Kidney epithelial cell (primary cell): ENCODE measurements around the gene NFASC. TPM values are rescaled to one million over a fixed set of nuclear protein-coding genes. Genes with fewer than 3 reads are reported as not detected.

Experiments
- DNase-seq: peaks from one replicate; pipeline ENCODE4 v3.0.0-alpha.2; 2010; ENCODE audit warnings: low read depth
- H3K27me3 ChIP-seq: 2 replicates; pipeline ENCODE4 v1.6.0; 2011; ENCODE audit warnings: low read length; ENCODE audit not compliant: control insufficient read depth, insufficient read depth
- H3K36me3 ChIP-seq: 2 replicates; pipeline ENCODE4 v1.5.1; 2011; ENCODE audit warnings: low read length; ENCODE audit not compliant: control insufficient read depth, insufficient read depth
- H3K4me3 ChIP-seq: 2 replicates; pipeline ENCODE4 v1.5.1; 2011; ENCODE audit warnings: low read depth, mild to moderate bottlenecking, control low read depth, low read length
- total RNA-seq: library from RNA; depleted of rRNA; stranded (reverse); fragments of >200 nt; gene quantifications from 2 replicates; pipeline ENCODE4 v1.2.3, GENCODE V29; 2015
- TF ChIP-seq, protein P1 (sequence below): IDR thresholded peaks from 2 replicates; pipeline ENCODE4 v1.5.1; 2011; ENCODE audit warnings: mild to moderate bottlenecking, moderate library complexity, low read length, control low read depth, inconsistent platforms; ENCODE audit not compliant: insufficient read depth, poor library complexity, severe bottlenecking

The NFASC gene
- total RNA-seq, 1 donor from 2014 or later = 1.2 TPM

DNA sequence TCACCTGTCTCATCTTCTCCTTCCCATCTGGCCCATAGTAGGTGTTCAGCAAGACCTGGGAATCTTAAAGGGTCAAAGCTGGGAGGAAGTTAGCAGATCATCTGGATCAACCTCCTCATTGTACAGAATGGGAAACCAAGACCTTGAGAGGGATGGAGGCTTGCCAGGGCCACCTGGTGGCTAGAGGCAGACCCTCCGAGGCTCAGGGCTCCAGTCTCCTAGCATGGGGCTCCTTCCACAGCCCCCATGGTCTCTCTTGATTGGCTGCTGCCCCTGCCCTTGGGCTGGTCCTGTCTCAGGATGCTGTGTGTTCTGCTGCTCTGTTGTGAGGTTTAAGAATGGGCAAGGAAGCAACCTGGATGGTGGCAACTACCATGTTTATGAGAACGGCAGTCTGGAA is 103.7 kb downstream of the NFASC start:
- no peak for DNase-seq
- TF ChIP-seq, protein P1, sequence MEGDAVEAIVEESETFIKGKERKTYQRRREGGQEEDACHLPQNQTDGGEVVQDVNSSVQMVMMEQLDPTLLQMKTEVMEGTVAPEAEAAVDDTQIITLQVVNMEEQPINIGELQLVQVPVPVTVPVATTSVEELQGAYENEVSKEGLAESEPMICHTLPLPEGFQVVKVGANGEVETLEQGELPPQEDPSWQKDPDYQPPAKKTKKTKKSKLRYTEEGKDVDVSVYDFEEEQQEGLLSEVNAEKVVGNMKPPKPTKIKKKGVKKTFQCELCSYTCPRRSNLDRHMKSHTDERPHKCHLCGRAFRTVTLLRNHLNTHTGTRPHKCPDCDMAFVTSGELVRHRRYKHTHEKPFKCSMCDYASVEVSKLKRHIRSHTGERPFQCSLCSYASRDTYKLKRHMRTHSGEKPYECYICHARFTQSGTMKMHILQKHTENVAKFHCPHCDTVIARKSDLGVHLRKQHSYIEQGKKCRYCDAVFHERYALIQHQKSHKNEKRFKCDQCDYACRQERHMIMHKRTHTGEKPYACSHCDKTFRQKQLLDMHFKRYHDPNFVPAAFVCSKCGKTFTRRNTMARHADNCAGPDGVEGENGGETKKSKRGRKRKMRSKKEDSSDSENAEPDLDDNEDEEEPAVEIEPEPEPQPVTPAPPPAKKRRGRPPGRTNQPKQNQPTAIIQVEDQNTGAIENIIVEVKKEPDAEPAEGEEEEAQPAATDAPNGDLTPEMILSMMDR = no peak

DNA sequence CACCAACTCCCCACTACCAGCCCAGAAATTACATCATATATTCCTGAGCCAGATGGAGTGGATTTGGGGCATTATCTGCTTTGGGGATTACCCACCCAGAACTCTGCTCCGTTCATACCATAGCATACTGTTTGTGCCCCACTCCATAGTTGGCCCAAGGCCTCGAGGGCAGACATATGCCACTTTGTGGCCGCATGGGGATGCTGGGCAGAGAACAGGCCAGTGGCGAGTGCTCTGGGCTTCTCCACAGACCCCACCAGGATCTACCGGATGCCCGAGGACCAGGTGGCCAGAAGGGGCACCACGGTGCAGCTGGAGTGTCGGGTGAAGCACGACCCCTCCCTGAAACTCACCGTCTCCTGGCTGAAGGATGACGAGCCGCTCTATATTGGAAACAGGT is 104.4 kb downstream of the NFASC start:
- H3K27me3 ChIP-seq = peaks cover 20% of the 10 kb centered on the region
- H3K4me3 ChIP-seq = no peak overlapping the region
- no peak for DNase-seq
- no peaks in the 10 kb centered on the region for H3K36me3 ChIP-seq
- TF ChIP-seq, protein P1 = no peak

More for the DNA sequence above, 103.7 kb downstream of the NFASC start:
- Histone ChIP-seq H3K27me3 (peaks cover 20% of the 10 kb centered on the region), H3K4me3 (no peak overlapping the region), H3K36me3 (no peaks in the 10 kb centered on the region)

DNA sequence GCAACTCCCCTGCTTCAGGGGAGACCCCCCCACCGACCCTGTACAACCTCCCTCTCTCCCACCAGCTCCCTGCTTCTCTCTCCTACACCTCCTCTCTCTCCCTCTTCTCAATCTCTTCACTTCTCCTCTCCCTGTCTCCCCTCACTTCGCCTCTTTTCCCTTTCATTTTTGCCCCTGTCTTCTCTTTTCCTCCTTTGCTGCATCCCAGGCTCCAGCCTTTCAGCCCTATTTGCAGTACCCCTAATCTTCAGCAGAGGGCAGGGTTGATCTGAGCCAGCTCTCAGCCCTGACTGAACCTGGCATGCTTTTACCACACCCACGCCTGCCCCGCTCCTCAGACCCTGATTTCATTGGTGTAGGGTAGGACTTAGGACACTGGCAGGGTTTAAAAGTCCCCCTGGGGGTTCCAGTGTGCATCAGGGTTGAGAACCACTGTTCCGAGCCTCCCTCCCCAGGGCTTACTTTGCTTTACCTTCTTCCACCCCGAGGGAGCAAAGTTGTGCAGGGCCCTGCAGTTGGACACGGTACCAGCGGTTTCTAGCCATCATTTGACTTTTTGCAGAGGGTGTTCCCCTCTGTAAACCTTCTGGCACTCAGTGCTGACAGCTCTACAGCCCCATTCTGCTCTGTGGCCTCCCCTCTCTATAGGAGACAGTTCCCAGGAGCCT is 105.0 kb downstream of the NFASC start:
- no peak overlapping the region for H3K4me3 ChIP-seq
- H3K27me3 ChIP-seq = peaks cover 20% of the 10 kb centered on the region
- no peaks in the 10 kb centered on the region for H3K36me3 ChIP-seq
- TF ChIP-seq, protein P1 = peak; percentile 90
- DNase-seq = no peak

DNA sequence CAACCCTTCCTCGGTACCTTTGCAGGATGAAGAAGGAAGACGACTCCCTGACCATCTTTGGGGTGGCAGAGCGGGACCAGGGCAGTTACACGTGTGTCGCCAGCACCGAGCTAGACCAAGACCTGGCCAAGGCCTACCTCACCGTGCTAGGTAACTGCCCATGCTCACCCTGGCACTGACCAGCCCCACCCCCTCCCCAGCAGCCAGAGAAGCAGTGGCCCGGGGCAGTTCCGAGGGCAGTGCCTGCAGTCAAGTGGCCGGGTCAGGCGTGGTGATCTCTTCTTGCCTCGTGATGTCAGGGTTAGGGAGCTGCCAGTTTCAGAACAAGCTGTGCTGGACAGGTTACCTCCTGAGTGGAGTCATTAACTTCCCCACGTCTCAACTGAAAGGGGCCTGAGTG is 106.0 kb downstream of the NFASC start:
- TF ChIP-seq, protein P1 = no peak
- Histone ChIP-seq H3K36me3 (no peaks in the 10 kb centered on the region), H3K27me3 (peaks cover 20% of the 10 kb centered on the region), H3K4me3 (no peak overlapping the region)
- no peak for DNase-seq

DNA sequence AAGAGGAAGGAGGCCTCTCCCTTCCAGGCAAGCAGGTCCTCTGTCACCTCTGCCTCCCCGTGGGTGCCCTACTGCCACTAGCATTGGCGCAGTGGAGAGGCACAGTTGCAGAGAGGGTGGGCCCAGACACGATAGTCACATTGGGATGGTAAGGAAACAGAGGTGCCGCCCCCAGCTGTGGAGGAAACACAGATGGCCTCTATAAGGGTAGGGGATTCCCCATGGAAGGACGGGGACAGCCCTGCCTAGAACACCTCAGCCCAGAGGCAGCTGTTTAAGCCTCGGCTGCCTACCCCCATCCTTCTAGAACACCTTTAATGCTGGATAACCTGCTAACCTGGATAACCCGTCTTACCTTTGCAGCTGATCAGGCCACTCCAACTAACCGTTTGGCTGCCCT is 106.7 kb downstream of the NFASC start:
- Histone ChIP-seq H3K4me3 (no peak overlapping the region), H3K36me3 (no peaks in the 10 kb centered on the region), H3K27me3 (peaks cover 20% of the 10 kb centered on the region)
- no peak for DNase-seq
- TF ChIP-seq, protein P1 = no peak

DNA sequence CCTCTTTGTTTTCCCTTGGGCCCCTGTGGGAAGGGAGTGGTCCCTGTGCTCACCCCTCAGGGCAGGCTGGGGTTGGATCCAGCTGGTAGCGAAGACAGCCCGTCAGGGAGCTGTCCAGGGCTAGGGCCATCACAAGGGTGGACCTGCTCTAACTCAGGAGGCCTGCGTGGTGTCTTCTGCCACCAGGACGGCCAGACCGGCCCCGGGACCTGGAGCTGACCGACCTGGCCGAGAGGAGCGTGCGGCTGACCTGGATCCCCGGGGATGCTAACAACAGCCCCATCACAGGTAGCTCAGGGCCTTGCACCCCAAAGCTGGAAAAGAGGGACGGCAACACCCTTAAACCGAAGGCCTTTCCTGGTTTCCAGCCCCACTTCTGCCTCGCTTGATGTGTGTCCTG is 108.1 kb downstream of the NFASC start:
- H3K27me3 ChIP-seq = peaks cover 23% of the 10 kb centered on the region
- TF ChIP-seq, protein P1 = no peak
- H3K36me3 ChIP-seq = no peaks in the 10 kb centered on the region
- no peak for DNase-seq
- H3K4me3 ChIP-seq = no peak overlapping the region
